K562 (cell line): ENCODE measurements around the gene GPRIN1. TPM values are rescaled to one million over a fixed set of nuclear protein-coding genes. Genes with fewer than 3 reads are reported as not detected.
A peak's percentile ranks its signal among the peaks of the same experiment; 100 is the strongest.

Experiments used
- ATAC-seq: fragments of 200-7000 bp; cut with Tn5 transposase; 3 replicates; pipeline ENCODE4 v1.9.1; 2020; ENCODE audit warnings: moderate library complexity
- BruUV-seq: library from RNA; stranded (reverse); fragments of 400-500 nt; replicated peaks from 2 replicates; lab custom pipeline; 2021; lab: Mats Ljungman, UMichigan
- CTCF ChIA-PET: fragments of 300-600 bp; formaldehyde crosslinking; extraction: SDS; loops from one replicate; lab custom pipeline; 2021; ENCODE audit warnings: low intra/inter-chr PET ratio; lab: Yijun Ruan, JAX
- POLR2A ChIA-PET: fragments of 300-600, 350-650 bp; sonication (Branson Sonifier 250); formaldehyde crosslinking; extraction: SDS; loops from one replicate; lab custom pipeline; 2021; ENCODE audit warnings: antibody characterized with exemption, inconsistent platforms; lab: Yijun Ruan, JAX
- DNase-seq, 4 experiments: peaks; one replicate each; pipeline versions ENCODE4 v3.0.0 to v3.0.0-alpha.2; 2011 to 2018; ENCODE audit warnings: low spot score in 3 of 4, mixed read lengths in 3 of 4; ENCODE audit errors: extremely low read depth in 1 of 4
- FAIRE-seq: peaks from 2 replicates; lab custom pipeline; 2011; peaks lifted over from hg19 to GRCh38; lab: Jason Lieb, UNC
- H2AFZ ChIP-seq: 2 replicates; pipeline ENCODE4 v1.6.0; 2011; ENCODE audit warnings: low read depth, low read length, control low read depth, inconsistent platforms
- H3K27ac ChIP-seq: fragments of 200-600 bp; 3 replicates; pipeline ENCODE4 v1.8.0; 2011; ENCODE audit warnings: low read depth, mild to moderate bottlenecking, control low read depth, inconsistent platforms, low read length, moderate library complexity, mixed read lengths; ENCODE audit errors: extremely low read depth
- H3K27me3 ChIP-seq, 2 experiments: fragments of 300-600 bp in 1 of 2; 2 replicates in 1 of 2; 3 replicates in 1 of 2; pipeline versions ENCODE4 v1.6.0 to v1.8.0; 2011; ENCODE audit warnings: inconsistent platforms in 2 of 2, low read length in 2 of 2, mild to moderate bottlenecking in 1 of 2, mixed read lengths in 1 of 2, moderate library complexity in 1 of 2; ENCODE audit not compliant: control insufficient read depth in 2 of 2, insufficient read depth in 2 of 2
- H3K36me3 ChIP-seq: fragments of 300-600 bp; 3 replicates; pipeline ENCODE4 v1.8.0; 2011; ENCODE audit warnings: mild to moderate bottlenecking, low read length, inconsistent platforms; ENCODE audit not compliant: control insufficient read depth, insufficient read depth
- H3K4me1 ChIP-seq, 2 experiments: fragments of 200-600 bp in 1 of 2; replicated peaks in 1 of 2; 2 replicates in 1 of 2; 3 replicates in 1 of 2; pipeline versions ENCODE4 v1.5.1 to v1.8.0; 2011; ENCODE audit warnings: inconsistent platforms in 2 of 2, low read length in 2 of 2, mild to moderate bottlenecking in 1 of 2, mixed read lengths in 1 of 2, moderate library complexity in 1 of 2; ENCODE audit not compliant: control insufficient read depth in 2 of 2, insufficient read depth in 2 of 2
- H3K4me2 ChIP-seq: 2 replicates; pipeline ENCODE4 v1.6.1; 2011; ENCODE audit warnings: low read length, control low read depth, inconsistent platforms, mixed read lengths; ENCODE audit not compliant: insufficient read depth
- H3K4me3 ChIP-seq: fragments of 200-600 bp; sonication (generic), shearing (Covaris generic); 2 replicates; pipeline ENCODE4 v1.5.1; 2016; ENCODE audit warnings: control low read depth, inconsistent platforms
- H3K79me2 ChIP-seq: fragments of 200-600 bp; 3 replicates; pipeline ENCODE4 v1.8.0; 2011; ENCODE audit warnings: low read length, inconsistent platforms; ENCODE audit not compliant: control insufficient read depth, insufficient read depth
- H3K9ac ChIP-seq, 2 experiments: 2 replicates each; pipeline versions ENCODE4 v1.6.0 to v1.6.1; 2011; ENCODE audit warnings: low read depth in 2 of 2, low read length in 2 of 2, control low read depth in 1 of 2, inconsistent platforms in 1 of 2, mild to moderate bottlenecking in 1 of 2, mixed read lengths in 1 of 2; ENCODE audit not compliant: insufficient read depth in 1 of 2
- H3K9me1 ChIP-seq: one replicate; pipeline ENCODE4 v1.6.0; 2011; ENCODE audit warnings: inconsistent platforms, mild to moderate bottlenecking, low read length, moderate library complexity; ENCODE audit not compliant: control insufficient read depth, insufficient read depth
- H3K9me3 ChIP-seq: replicated peaks from 2 replicates; pipeline ENCODE4 v1.5.1; 2011; ENCODE audit warnings: low read depth, low read length, inconsistent platforms; ENCODE audit not compliant: control insufficient read depth, insufficient read depth
- H4K20me1 ChIP-seq: replicated peaks from 2 replicates; pipeline ENCODE4 v1.6.1; 2011; ENCODE audit warnings: low read length, inconsistent platforms, mixed read lengths; ENCODE audit not compliant: control insufficient read depth, insufficient read depth
- CTCF ChIP-seq, 3 experiments: IDR thresholded peaks in 2 of 3; conservative IDR thresholded peaks in 1 of 3; 2 replicates each; pipeline ENCODE4 v1.5.1; 2011 to 2012; ENCODE audit warnings: low read length in 3 of 3, mild to moderate bottlenecking in 3 of 3, control low read depth in 2 of 3, improper control_type of control experiment in 1 of 3, inconsistent platforms in 1 of 3, low read depth in 1 of 3, mixed read lengths in 1 of 3, moderate library complexity in 1 of 3; ENCODE audit not compliant: insufficient read depth in 2 of 3
- CTCFL ChIP-seq: IDR thresholded peaks from 2 replicates; pipeline ENCODE4 v1.6.1; 2011; ENCODE audit warnings: borderline replicate concordance, low read depth, mild to moderate bottlenecking, moderate library complexity, low read length; ENCODE audit not compliant: insufficient read depth, poor library complexity, severe bottlenecking
- FOS ChIP-seq: IDR thresholded peaks from 3 replicates; pipeline ENCODE4 v1.6.1; 2011; ENCODE audit not compliant: insufficient read length; ENCODE audit errors: extremely low read depth
- ZBTB1 ChIP-seq: sonication (generic); formaldehyde crosslinking; IDR thresholded peaks from 2 replicates; pipeline ENCODE4 v1.8.1; 2023; ENCODE audit warnings: missing genetic modification reagents, low read depth, mild to moderate bottlenecking, borderline replicate concordance
- WGBS: fragments of 100-300 bp; shearing (Covaris generic); methylation state at CpG from one replicate; pipeline ENCODE4 v1.1.6; 2016; ENCODE audit warnings: low coverage, mixed read lengths; ENCODE audit not compliant: insufficient coverage; ENCODE audit errors: missing lambda C conversion rate; 5-methylcytosine and 5-hydroxymethylcytosine counted together
- in situ Hi-C: fragments of 300-500 bp; cut with MboI; formaldehyde crosslinking; loops from 4 replicates; pipeline ENCODE4 v1.15.0; 2018; ENCODE audit warnings: inconsistent platforms, mixed read lengths
- intact Hi-C: fragments of 100-400 bp; cut with micrococcal nuclease; formaldehyde crosslinking; loops from 2 replicates; pipeline ENCODE4 v1.14.2; 2022
- polyA plus RNA-seq, 8 experiments: library from polyadenylated mRNA; depleted of rRNA in 4 of 8; stranded (reverse) in 5 of 8; unstranded in 3 of 8; fragments of >200 nt; fragmentation: Nextera tagmentation in 2 of 8; fragmentation: Illumina TruSeq in 1 of 8; extraction: Ambion mirVana in 2 of 8; extraction: Trizol in 1 of 8; gene quantifications; 2 replicates each; pipeline versions ENCODE4 v1.2.1 to v1.2.3, GENCODE V29; 2011 to 2014; ENCODE audit warnings: inconsistent platforms in 1 of 8, missing spikeins in 1 of 8
- total RNA-seq, 7 experiments: library from RNA; depleted of rRNA in 6 of 7; stranded (reverse); fragments of >200 nt in 6 of 7; fragmentation: Illumina TruSeq in 2 of 7; extraction: Trizol in 2 of 7; gene quantifications; 2 replicates each; pipeline versions ENCODE4 v1.2.1 to v1.2.3, GENCODE V29; 2011 to 2021; ENCODE audit warnings: low replicate concordance in 1 of 7

The GPRIN1 gene
- total and polyA plus RNA-seq, 9 of the 15 experiments (the other 6 are each of a cell fraction or from before 2014, with no cell fraction given), result 0.15 to 11.6 (median 4.4) TPM

DNA sequence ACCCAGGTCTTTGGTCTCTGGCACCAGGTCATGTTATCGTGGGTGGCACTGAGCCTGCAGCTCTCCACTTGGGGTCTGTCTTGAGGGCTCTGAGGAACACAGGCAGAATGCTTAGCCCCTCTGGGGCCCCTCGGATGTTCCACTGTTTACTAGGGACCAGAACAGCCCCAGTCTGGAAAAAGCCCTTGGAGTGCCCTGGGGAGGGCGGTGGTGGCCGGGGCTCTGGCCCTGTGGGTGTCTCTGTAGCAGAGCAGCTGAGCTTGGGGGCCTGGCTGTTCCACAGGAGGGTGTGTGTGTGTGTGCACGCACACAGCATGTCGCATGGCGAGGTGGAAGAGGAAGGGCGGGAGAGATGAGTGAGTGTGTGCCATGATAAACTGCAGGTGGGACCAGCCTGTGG, 15.4 kb downstream of the GPRIN1 start (continued):
- TF ChIP-seq CTCFL (no peak), FOS (no peak)

GRCh38 chr5:176593273-176593869, 16.6 kb downstream of the GPRIN1 start:
- Histone ChIP-seq H3K4me1 (peaks cover 0 to 15% of the 10 kb centered on the region in 2 experiments; a peak in 1 of 5 replicates), H3K9me3 (no peaks in the 10 kb centered on the region), H3K36me3 (peaks cover 3% of the 10 kb centered on the region; the same call in 1 of the 3 replicates), H3K79me2 (no peaks in the 10 kb centered on the region), H3K27me3 (peaks cover 5 to 22% of the 10 kb centered on the region in 2 experiments; a peak in 4 of 5 replicates), H3K4me2 (no peak overlapping the region), H3K9me1 (no peaks in the 10 kb centered on the region), H3K4me3 (no peak overlapping the region), H3K9ac (no peak overlapping the region), H2AFZ (no peak overlapping the region), H3K27ac (no peak overlapping the region), H4K20me1 (no peaks in the 10 kb centered on the region)
- intact Hi-C loops (no loop called here), in situ Hi-C loops (loop anchor here (25.0 kb wide), 1 partner anchor 856 kb away; no protein-coding TSS in a partner anchor)
- ATAC-seq (no peak; the same call in 2 of the 3 replicates), FAIRE-seq (no peak), DNase-seq (peak in 2 of 4 experiments; percentile 52 to 59)
- TF ChIP-seq CTCF (IDR thresholded peaks at IDR 0.05 in 2 of 3, conservative IDR thresholded peaks at IDR 0.05 in 1 of 3; ENCODE audit: insufficient read depth in 2 of 3, low read depth in 1 of 3, low read length in 3 of 3) (0 out of 6 replicates have a peak, but pooled peaks of 1 of the 3 experiments have one; percentile 16), ZBTB1 (CRISPR knock-in tag) (no peak)
- ChIA-PET CTCF (no interaction called here), POLR2A (no interaction called here)
- BruUV-seq, result no TSS peak
- 24% methylated on average over 12 of the region's 12 CpGs for WGBS
